A549 (cell line): ENCODE data around the gene ZNF724. TPM values are rescaled to one million over a fixed set of nuclear protein-coding genes. Genes with fewer than 3 reads are reported as not detected.

Experiments used
- ATAC-seq, 2 experiments: fragments of 200-7000 bp in 1 of 2; fragments of >200 bp in 1 of 2; cut with Nextera tagmentation in 1 of 2; cut with Tn5 transposase in 1 of 2; 3 replicates each; pipeline versions ENCODE4 v1.8.0 to v1.9.1; 2018 to 2020; ENCODE audit warnings: mild to moderate bottlenecking in 1 of 2, moderate library complexity in 1 of 2
- CTCF ChIA-PET: fragments of 300-600 bp; sonication (Branson Sonifier 250); formaldehyde crosslinking; extraction: SDS; loops from one replicate; lab custom pipeline; 2021; ENCODE audit warnings: antibody characterized with exemption, inconsistent platforms; lab: Yijun Ruan, JAX
- POLR2A ChIA-PET: fragments of 350-600 bp; formaldehyde crosslinking; extraction: SDS; loops from one replicate; lab custom pipeline; 2021; ENCODE audit warnings: antibody characterized with exemption, inconsistent platforms; lab: Yijun Ruan, JAX
- DNase-seq, 2 experiments: peaks; one replicate each; pipeline versions ENCODE4 v3.0.0 to v3.0.0-alpha.2; 2011 to 2016; ENCODE audit warnings: low read depth in 1 of 2, low spot score in 1 of 2
- FAIRE-seq: peaks from 2 replicates; lab custom pipeline; 2011; peaks lifted over from hg19 to GRCh38; lab: Jason Lieb, UNC
- H3K27ac ChIP-seq, 2 experiments: fragments of >200 bp; sonication (Bioruptor Twin); formaldehyde crosslinking; 3 replicates each; pipeline ENCODE4 v1.5.1; 2016 to 2017
- H3K4me1 ChIP-seq: fragments of >200 bp; sonication (Bioruptor Twin); formaldehyde crosslinking; 3 replicates; pipeline ENCODE4 v1.6.1; 2016
- H3K4me2 ChIP-seq: fragments of >200 bp; sonication (Bioruptor Twin); formaldehyde crosslinking; 3 replicates; pipeline ENCODE4 v1.6.1; 2016
- H3K4me3 ChIP-seq: fragments of >200 bp; sonication (Bioruptor Twin); formaldehyde crosslinking; 3 replicates; pipeline ENCODE4 v1.5.1; 2016
- H3K9me3 ChIP-seq: fragments of >200 bp; sonication (Bioruptor Twin); formaldehyde crosslinking; 3 replicates; pipeline ENCODE4 v1.6.1; 2016
- CHD4 ChIP-seq: fragments of 200-600 bp; sonication (generic); IDR thresholded peaks from 2 replicates; pipeline ENCODE4 v1.6.1; 2016; ENCODE audit warnings: antibody characterized with exemption, mild to moderate bottlenecking, borderline replicate concordance
- EHMT2 ChIP-seq: fragments of 200-600 bp; sonication (generic); IDR thresholded peaks from 2 replicates; pipeline ENCODE4 v1.6.1; 2016; ENCODE audit warnings: antibody characterized with exemption, low read depth, mild to moderate bottlenecking, moderate library complexity
- GATA3 ChIP-seq: IDR thresholded peaks from 2 replicates; pipeline ENCODE4 v1.6.1; 2012; ENCODE audit warnings: borderline replicate concordance
- HES2 ChIP-seq: fragments of >200 bp; sonication (Bioruptor Twin); formaldehyde crosslinking; IDR thresholded peaks from 2 replicates; pipeline ENCODE4 v1.6.1; 2016
- HEYL ChIP-seq: fragments of 250-450 bp; sonication (Bioruptor Pico); IDR thresholded peaks from 2 replicates; pipeline ENCODE4 v1.8.0; 2021; ENCODE audit warnings: mild to moderate bottlenecking, moderate library complexity
- HMGXB4 ChIP-seq: fragments of 250-450 bp; sonication (Bioruptor Pico); IDR thresholded peaks from 2 replicates; pipeline ENCODE4 v1.5.0; 2021; ENCODE audit warnings: mild to moderate bottlenecking, moderate library complexity, borderline replicate concordance
- HOXA7 ChIP-seq: fragments of 250-450 bp; sonication (Bioruptor Pico); IDR thresholded peaks from 2 replicates; pipeline ENCODE4 v1.5.0; 2020; ENCODE audit warnings: mild to moderate bottlenecking, moderate library complexity
- MAX ChIP-seq: IDR thresholded peaks from 2 replicates; pipeline ENCODE4 v1.6.1; 2012
- MAZ ChIP-seq: fragments of 150-350 bp; IDR thresholded peaks from 2 replicates; pipeline ENCODE4 v1.6.1; 2014; ENCODE audit warnings: antibody characterized with exemption, low read depth, low read length, borderline replicate concordance
- NR3C1 ChIP-seq: fragments of >200 bp; sonication (Bioruptor Twin); formaldehyde crosslinking; IDR thresholded peaks from 3 replicates; pipeline ENCODE4 v1.6.1; 2017
- PBX3 ChIP-seq: IDR thresholded peaks from 2 replicates; pipeline ENCODE4 v1.6.1; 2012
- PHF8 ChIP-seq: fragments of 200-600 bp; sonication (generic); IDR thresholded peaks from 2 replicates; pipeline ENCODE4 v1.6.1; 2016; ENCODE audit warnings: low read depth, mild to moderate bottlenecking, antibody characterized with exemption, moderate library complexity, borderline replicate concordance
- RARB ChIP-seq: fragments of 250-450 bp; sonication (Bioruptor Pico); IDR thresholded peaks from 2 replicates; pipeline ENCODE4 v1.8.0; 2021; ENCODE audit warnings: mild to moderate bottlenecking, moderate library complexity
- TFCP2L1 ChIP-seq: fragments of 250-450 bp; sonication (Bioruptor Pico); IDR thresholded peaks from 2 replicates; pipeline ENCODE4 v1.5.0; 2021; ENCODE audit warnings: mild to moderate bottlenecking
- ZFP36 ChIP-seq: fragments of 450-650 bp; IDR thresholded peaks from 2 replicates; pipeline ENCODE4 v1.6.1; 2014; ENCODE audit warnings: borderline replicate concordance; ENCODE audit not compliant: partially characterized antibody
- WGBS: methylation state at CpG from one replicate; pipeline ENCODE4 v1.1.6; 2017; ENCODE audit errors: missing lambda C conversion rate; 5-methylcytosine and 5-hydroxymethylcytosine counted together
- polyA plus RNA-seq, 4 experiments: library from polyadenylated mRNA; depleted of rRNA in 3 of 4; stranded (reverse); fragments of >200 nt; fragmentation: RNase III in 1 of 4; extraction: RNeasy Plus Mini Kit Qiagen cat#74134 plus additional on column Dnase treatment in 1 of 4; gene quantifications; 2 replicates in 3 of 4; 3 replicates in 1 of 4; pipeline ENCODE4 v1.2.3, GENCODE V29; 2011 to 2017

Gene ZNF724
- polyA plus RNA-seq, 2 of the 4 experiments (the other 2 are of a cell fraction), result 1.4 to 1.8 TPM

GRCh38 chr19:23241419-23241818 is 8.8 kb downstream of the ZNF724 start:
- Histone ChIP-seq H3K27ac (no peak overlapping the region), H3K4me1 (no peaks in the 10 kb centered on the region), H3K9me3 (peaks cover 74% of the 10 kb centered on the region), H3K4me2 (no peak overlapping the region), H3K4me3 (no peak overlapping the region)
- CTCF ChIA-PET, result no interaction called here
- 64% methylated on average over 1 of the region's 1 CpG for WGBS
- no peak for ATAC-seq
- POLR2A ChIA-PET, result no interaction called here
- TF ChIP-seq HES2, result no peak
- no peak for DNase-seq
- FAIRE-seq, result no peak

GRCh38 chr19:23222998-23223652 is 27.1 kb downstream of the ZNF724 start:
- WGBS, result 27% methylated on average over 3 of the region's 3 CpGs

GRCh38 chr19:23203841-23204344 is 46.3 kb downstream of the ZNF724 start:
- ChIA-PET POLR2A (no interaction called here), CTCF (no interaction called here)
- TF ChIP-seq HMGXB4 (CRISPR knock-in tag) (no peak), EHMT2 (no peak), PHF8 (no peak), TFCP2L1 (no peak), RARB (CRISPR knock-in tag) (no peak), PBX3 (no peak), CHD4 (no peak), MAZ (no peak), NR3C1 (no peak), MAX (no peak)
- H3K9me3 ChIP-seq, result peaks cover 32% of the 10 kb centered on the region; the same call in 2 of the 3 replicates
- WGBS, result 68% methylated on average over 34 of the region's 39 CpGs
- DNase-seq (no peak), FAIRE-seq (no peak), ATAC-seq (no peak)
- no peaks in the 10 kb centered on the region for H3K4me1 ChIP-seq
- H3K4me2 ChIP-seq, result no peak overlapping the region
- no peak overlapping the region for H3K27ac ChIP-seq
- H3K4me3 ChIP-seq, result no peak overlapping the region

More at GRCh38 chr19:23222998-23223652, 27.1 kb downstream of the ZNF724 start:
- Histone ChIP-seq H3K4me1 (no peaks in the 10 kb centered on the region), H3K4me3 (no peak overlapping the region), H3K27ac (no peak overlapping the region), H3K9me3 (peaks cover 95% of the 10 kb centered on the region), H3K4me2 (no peak overlapping the region)
- ChIA-PET CTCF (no interaction called here), POLR2A (no interaction called here)
- no peak for ATAC-seq
- TF ChIP-seq GATA3 (peak; percentile 32; the same call in 1 of the 2 replicates), HOXA7 (CRISPR knock-in tag) (no peak)
- FAIRE-seq, result no peak
- DNase-seq, result peak in 1 of 2 experiments; percentile 17

- WGBS, result 20% methylated on average over 9 of the region's 9 CpGs
- ChIA-PET POLR2A (no interaction called here), CTCF (no interaction called here)
- H3K9me3 ChIP-seq, result peaks cover 51% of the 10 kb centered on the region
- H3K4me2 ChIP-seq, result no peak overlapping the region
- H3K4me1 ChIP-seq, result no peaks in the 10 kb centered on the region
- no peak overlapping the region for H3K27ac ChIP-seq
- no peak overlapping the region for H3K4me3 ChIP-seq
- TF ChIP-seq HEYL (CRISPR knock-in tag) (no peak), ZFP36 (no peak)
- FAIRE-seq (no peak), DNase-seq (no peak), ATAC-seq (no peak)
Measured at GRCh38 chr19:23190341-23190740, 59.9 kb downstream of the ZNF724 start.
